HepG2 (cell line): ENCODE measurements around the gene HOXA13. TPM values are rescaled to one million over a fixed set of nuclear protein-coding genes. Genes with fewer than 3 reads are reported as not detected.

ENCODE experiments used
- ELF1 ChIP-seq: sonication (generic); formaldehyde crosslinking; IDR thresholded peaks from 2 replicates; pipeline ENCODE4 v1.4.0; 2020; ENCODE audit warnings: missing genetic modification reagents
- HDAC1 ChIP-seq: sonication (generic); formaldehyde crosslinking; IDR thresholded peaks from 2 replicates; pipeline ENCODE4 v1.5.1; 2020; ENCODE audit warnings: mild to moderate bottlenecking, missing genetic modification reagents
- LCORL ChIP-seq, 2 experiments: fragments of 450-650 bp in 1 of 2; sonication (generic) in 1 of 2; formaldehyde crosslinking in 1 of 2; IDR thresholded peaks; 2 replicates each; pipeline versions ENCODE4 v1.5.0 to v1.6.1; 2017 to 2020; ENCODE audit warnings: antibody characterized with exemption in 1 of 2, missing genetic modification reagents in 1 of 2
- MEIS2 ChIP-seq: sonication (generic); formaldehyde crosslinking; IDR thresholded peaks from 2 replicates; pipeline ENCODE4 v1.9.0; 2021; ENCODE audit warnings: mild to moderate bottlenecking, missing genetic modification reagents
- MLXIP ChIP-seq: sonication (generic); formaldehyde crosslinking; IDR thresholded peaks from 2 replicates; pipeline ENCODE4 v1.9.0; 2021; ENCODE audit warnings: missing genetic modification reagents, borderline replicate concordance
- MXD1 ChIP-seq: sonication (generic); formaldehyde crosslinking; IDR thresholded peaks from 2 replicates; pipeline ENCODE4 v1.4.0; 2020; ENCODE audit warnings: mild to moderate bottlenecking, missing genetic modification reagents
- RFX5 ChIP-seq: IDR thresholded peaks from 2 replicates; pipeline ENCODE4 v1.6.1; 2011; ENCODE audit warnings: low read depth, low read length, improper control_type of control experiment
- RORA ChIP-seq: sonication (generic); formaldehyde crosslinking; IDR thresholded peaks from 2 replicates; pipeline ENCODE4 v1.5.0; 2020; ENCODE audit warnings: mild to moderate bottlenecking, missing genetic modification reagents, moderate library complexity
- SOX13 ChIP-seq, 3 experiments: fragments of 450-650 bp in 1 of 3; sonication (generic) in 1 of 3; formaldehyde crosslinking in 1 of 3; IDR thresholded peaks in 2 of 3; conservative IDR thresholded peaks in 1 of 3; 2 replicates each; pipeline versions ENCODE4 v1.5.0 to v1.6.1; 2016 to 2020; ENCODE audit warnings: antibody characterized with exemption in 1 of 3, mild to moderate bottlenecking in 1 of 3, missing compliant biosample characterization in 1 of 3, missing genetic modification reagents in 1 of 3, moderate library complexity in 1 of 3
- TEAD3 ChIP-seq: optimal IDR thresholded peaks from 2 replicates; pipeline ENCODE3; 2016; ENCODE audit warnings: borderline replicate concordance
- XBP1 ChIP-seq: sonication (generic); formaldehyde crosslinking; IDR thresholded peaks from 2 replicates; pipeline ENCODE4 v1.5.0; 2020; ENCODE audit warnings: missing genetic modification reagents
- YY1 ChIP-seq: IDR thresholded peaks from 2 replicates; pipeline ENCODE4 v1.6.1; 2011; ENCODE audit warnings: low read length, low read depth, moderate library complexity, mild to moderate bottlenecking; ENCODE audit not compliant: insufficient read depth, insufficient replicate concordance
- ZNF282 ChIP-seq: fragments of 450-650 bp; IDR thresholded peaks from 2 replicates; pipeline ENCODE4 v1.6.1; 2018; ENCODE audit not compliant: partially characterized antibody
- ZNF878 ChIP-seq: sonication (generic); formaldehyde crosslinking; IDR thresholded peaks from 2 replicates; pipeline ENCODE4 v1.8.1; 2023; ENCODE audit warnings: mild to moderate bottlenecking, missing genetic modification reagents, moderate library complexity
- polyA plus RNA-seq, 8 experiments: library from polyadenylated mRNA; depleted of rRNA in 3 of 8; stranded (reverse) in 7 of 8; unstranded in 1 of 8; fragments of >200 nt; fragmentation: Illumina TruSeq in 4 of 8; extraction: Trizol in 4 of 8; gene quantifications; 2 replicates each; pipeline versions ENCODE4 v1.2.1 to v1.2.3, GENCODE V29; 2011 to 2016; ENCODE audit warnings: low read depth in 4 of 8, missing spikeins in 1 of 8, mixed read lengths in 1 of 8; ENCODE audit not compliant: insufficient read depth in 1 of 8
- total RNA-seq, 5 experiments: library from RNA; depleted of rRNA; stranded (reverse); fragments of >200 nt; fragmentation: Illumina TruSeq; extraction: Trizol; gene quantifications; 2 replicates each; pipeline ENCODE4 v1.2.3, GENCODE V29; 2016; ENCODE audit warnings: low read depth in 1 of 5
- TF ChIP-seq, protein P1 (sequence below): sonication (generic); formaldehyde crosslinking; IDR thresholded peaks from 2 replicates; pipeline ENCODE4 v1.4.0; 2020; ENCODE audit warnings: missing genetic modification reagents
- TF ChIP-seq, protein P2 (sequence below): sonication (generic); formaldehyde crosslinking; IDR thresholded peaks from 2 replicates; pipeline ENCODE4 v1.4.0; 2020; ENCODE audit warnings: missing genetic modification reagents
- TF ChIP-seq, protein P3 (sequence below), 2 experiments: IDR thresholded peaks; 2 replicates each; pipeline ENCODE4 v1.6.1; 2011 to 2012; ENCODE audit warnings: low read length in 2 of 2, borderline replicate concordance in 1 of 2, low read depth in 1 of 2, mild to moderate bottlenecking in 1 of 2, moderate library complexity in 1 of 2

The HOXA13 gene
- total and polyA plus RNA-seq, 2 of the 13 experiments (the other 11 are each of a cell fraction or from before 2014, with no cell fraction given) = 0.01 to 0.04 TPM

DNA sequence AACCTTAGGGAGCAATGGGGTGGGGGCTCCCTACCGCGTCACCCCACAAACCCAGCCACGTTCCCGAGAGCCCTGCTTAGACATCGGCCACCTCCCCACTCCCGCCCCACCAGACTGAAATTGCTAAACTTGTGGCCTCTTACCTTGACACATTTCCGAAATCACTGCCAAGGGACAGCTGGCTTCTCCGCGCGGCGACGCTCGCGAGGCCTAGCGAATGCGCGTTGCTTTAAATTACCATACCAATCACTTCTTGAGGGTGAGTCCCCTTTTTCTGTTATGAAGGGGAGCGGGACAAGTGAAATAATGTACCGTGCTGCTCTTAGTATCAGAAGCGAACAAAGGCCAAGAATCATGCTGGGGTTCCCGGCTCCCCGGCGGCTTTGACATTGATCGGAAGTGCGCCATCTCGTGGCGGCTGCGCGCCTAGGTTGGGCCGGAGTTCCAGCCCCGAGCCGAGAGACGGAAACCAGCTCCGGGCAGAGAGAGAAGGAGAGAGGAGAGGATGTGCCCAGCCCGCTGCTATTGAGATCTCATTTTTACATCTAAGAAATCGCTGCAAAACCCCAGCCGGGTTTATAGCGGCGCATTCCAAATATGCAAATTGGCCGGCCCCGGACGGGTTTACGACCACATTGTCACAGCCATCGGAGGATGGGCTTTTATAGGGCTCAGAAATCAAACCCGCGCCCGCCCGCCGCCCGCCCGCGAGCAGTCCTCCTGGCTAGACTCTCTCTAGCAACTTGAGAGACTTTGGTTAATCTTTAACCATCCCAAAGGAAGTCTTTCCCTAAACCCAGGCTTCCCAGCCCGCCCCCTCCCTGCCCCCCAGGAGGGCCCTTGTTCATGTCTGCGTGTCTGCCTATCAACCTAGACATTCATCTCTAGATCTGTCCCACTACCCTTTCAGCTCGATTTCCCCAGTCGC, 20.1 kb downstream of the HOXA13 start (continued):
- no peak for TF ChIP-seq ZNF282
- TF ChIP-seq YY1 = no peak
- 0 out of 2 replicates have a peak, but pooled peaks have one; percentile 61 for TF ChIP-seq ZNF878
- TF ChIP-seq RFX5 = no peak
- no peak for TF ChIP-seq RORA (CRISPR knock-in tag)
- no peak for TF ChIP-seq SOX13 (IDR thresholded peaks at IDR 0.05)
- no peak for TF ChIP-seq SOX13 (CRISPR knock-in tag; conservative IDR thresholded peaks at IDR 0.05 in 1 of 2, IDR thresholded peaks at IDR 0.05 in 1 of 2)
- no peak for TF ChIP-seq ELF1 (CRISPR knock-in tag)
- TF ChIP-seq, protein P1, sequence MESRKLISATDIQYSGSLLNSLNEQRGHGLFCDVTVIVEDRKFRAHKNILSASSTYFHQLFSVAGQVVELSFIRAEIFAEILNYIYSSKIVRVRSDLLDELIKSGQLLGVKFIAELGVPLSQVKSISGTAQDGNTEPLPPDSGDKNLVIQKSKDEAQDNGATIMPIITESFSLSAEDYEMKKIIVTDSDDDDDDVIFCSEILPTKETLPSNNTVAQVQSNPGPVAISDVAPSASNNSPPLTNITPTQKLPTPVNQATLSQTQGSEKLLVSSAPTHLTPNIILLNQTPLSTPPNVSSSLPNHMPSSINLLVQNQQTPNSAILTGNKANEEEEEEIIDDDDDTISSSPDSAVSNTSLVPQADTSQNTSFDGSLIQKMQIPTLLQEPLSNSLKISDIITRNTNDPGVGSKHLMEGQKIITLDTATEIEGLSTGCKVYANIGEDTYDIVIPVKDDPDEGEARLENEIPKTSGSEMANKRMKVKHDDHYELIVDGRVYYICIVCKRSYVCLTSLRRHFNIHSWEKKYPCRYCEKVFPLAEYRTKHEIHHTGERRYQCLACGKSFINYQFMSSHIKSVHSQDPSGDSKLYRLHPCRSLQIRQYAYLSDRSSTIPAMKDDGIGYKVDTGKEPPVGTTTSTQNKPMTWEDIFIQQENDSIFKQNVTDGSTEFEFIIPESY (CRISPR knock-in tag) = peak; percentile 61; the same call in 1 of the 2 replicates
- peak; percentile 49; the same call in 1 of the 2 replicates for TF ChIP-seq MEIS2
- TF ChIP-seq, protein P2, sequence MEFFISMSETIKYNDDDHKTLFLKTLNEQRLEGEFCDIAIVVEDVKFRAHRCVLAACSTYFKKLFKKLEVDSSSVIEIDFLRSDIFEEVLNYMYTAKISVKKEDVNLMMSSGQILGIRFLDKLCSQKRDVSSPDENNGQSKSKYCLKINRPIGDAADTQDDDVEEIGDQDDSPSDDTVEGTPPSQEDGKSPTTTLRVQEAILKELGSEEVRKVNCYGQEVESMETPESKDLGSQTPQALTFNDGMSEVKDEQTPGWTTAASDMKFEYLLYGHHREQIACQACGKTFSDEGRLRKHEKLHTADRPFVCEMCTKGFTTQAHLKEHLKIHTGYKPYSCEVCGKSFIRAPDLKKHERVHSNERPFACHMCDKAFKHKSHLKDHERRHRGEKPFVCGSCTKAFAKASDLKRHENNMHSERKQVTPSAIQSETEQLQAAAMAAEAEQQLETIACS = no peak
- peak; percentile 20 for TF ChIP-seq TEAD3
- TF ChIP-seq HDAC1 (CRISPR knock-in tag) = no peak
- TF ChIP-seq MXD1 (CRISPR knock-in tag) = no peak
- no peak for TF ChIP-seq MLXIP (CRISPR knock-in tag)
- TF ChIP-seq, protein P3, sequence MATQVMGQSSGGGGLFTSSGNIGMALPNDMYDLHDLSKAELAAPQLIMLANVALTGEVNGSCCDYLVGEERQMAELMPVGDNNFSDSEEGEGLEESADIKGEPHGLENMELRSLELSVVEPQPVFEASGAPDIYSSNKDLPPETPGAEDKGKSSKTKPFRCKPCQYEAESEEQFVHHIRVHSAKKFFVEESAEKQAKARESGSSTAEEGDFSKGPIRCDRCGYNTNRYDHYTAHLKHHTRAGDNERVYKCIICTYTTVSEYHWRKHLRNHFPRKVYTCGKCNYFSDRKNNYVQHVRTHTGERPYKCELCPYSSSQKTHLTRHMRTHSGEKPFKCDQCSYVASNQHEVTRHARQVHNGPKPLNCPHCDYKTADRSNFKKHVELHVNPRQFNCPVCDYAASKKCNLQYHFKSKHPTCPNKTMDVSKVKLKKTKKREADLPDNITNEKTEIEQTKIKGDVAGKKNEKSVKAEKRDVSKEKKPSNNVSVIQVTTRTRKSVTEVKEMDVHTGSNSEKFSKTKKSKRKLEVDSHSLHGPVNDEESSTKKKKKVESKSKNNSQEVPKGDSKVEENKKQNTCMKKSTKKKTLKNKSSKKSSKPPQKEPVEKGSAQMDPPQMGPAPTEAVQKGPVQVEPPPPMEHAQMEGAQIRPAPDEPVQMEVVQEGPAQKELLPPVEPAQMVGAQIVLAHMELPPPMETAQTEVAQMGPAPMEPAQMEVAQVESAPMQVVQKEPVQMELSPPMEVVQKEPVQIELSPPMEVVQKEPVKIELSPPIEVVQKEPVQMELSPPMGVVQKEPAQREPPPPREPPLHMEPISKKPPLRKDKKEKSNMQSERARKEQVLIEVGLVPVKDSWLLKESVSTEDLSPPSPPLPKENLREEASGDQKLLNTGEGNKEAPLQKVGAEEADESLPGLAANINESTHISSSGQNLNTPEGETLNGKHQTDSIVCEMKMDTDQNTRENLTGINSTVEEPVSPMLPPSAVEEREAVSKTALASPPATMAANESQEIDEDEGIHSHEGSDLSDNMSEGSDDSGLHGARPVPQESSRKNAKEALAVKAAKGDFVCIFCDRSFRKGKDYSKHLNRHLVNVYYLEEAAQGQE (IDR thresholded peaks at IDR 0.05; ENCODE audit: borderline replicate concordance in 1 of 2, low read depth in 1 of 2, low read length in 2 of 2) = no peak
- no peak for TF ChIP-seq LCORL (IDR thresholded peaks at IDR 0.05)
- TF ChIP-seq LCORL (CRISPR knock-in tag; IDR thresholded peaks at IDR 0.05) = 0 out of 2 replicates have a peak, but pooled peaks have one; percentile 16
- no peak for TF ChIP-seq XBP1 (CRISPR knock-in tag)
